Pons (tissue), 1 donor: Measurements from ENCODE around the gene SASH1.

ENCODE experiments used
- DNase-seq: peaks from one replicate; pipeline ENCODE4 v3.0.0-alpha.2; 2016; ENCODE audit warnings: low spot score

Gene SASH1

GRCh38 chr6:148523551-148523950 is 180.9 kb downstream of the SASH1 start:
- no peak for DNase-seq

GRCh38 chr6:148524471-148524882 is 181.8 kb downstream of the SASH1 start:
- DNase-seq, result peak; percentile 72

- no peak for DNase-seq
Observed at GRCh38 chr6:148524976-148525375, 182.3 kb downstream of the SASH1 start.

GRCh38 chr6:148525453-148525852 is 182.8 kb downstream of the SASH1 start:
- no peak for DNase-seq

- DNase-seq, result no peak
Observed at GRCh38 chr6:148526145-148526544, 183.5 kb downstream of the SASH1 start.

GRCh38 chr6:148528292-148528691 is 185.7 kb downstream of the SASH1 start:
- peak; percentile 74 for DNase-seq

- peak; percentile 63 for DNase-seq
Observed at GRCh38 chr6:148529010-148529409, 186.4 kb downstream of the SASH1 start.

GRCh38 chr6:148530394-148530953 is 187.8 kb downstream of the SASH1 start:
- peak; percentile 80 for DNase-seq

GRCh38 chr6:148530976-148531375 is 188.3 kb downstream of the SASH1 start:
- peak; percentile 20 for DNase-seq

- DNase-seq, result no peak
Observed at GRCh38 chr6:148532698-148533097, 190.1 kb downstream of the SASH1 start.

- no peak for DNase-seq
Observed at GRCh38 chr6:148533309-148534107, 190.9 kb downstream of the SASH1 start.

- no peak for DNase-seq
Observed at GRCh38 chr6:148534871-148535270, 192.2 kb downstream of the SASH1 start.

GRCh38 chr6:148535381-148535780 is 192.7 kb downstream of the SASH1 start:
- peak; percentile 67 for DNase-seq

- DNase-seq, result peak; percentile 91
Observed at GRCh38 chr6:148535976-148536375, 193.3 kb downstream of the SASH1 start.

GRCh38 chr6:148538261-148539190 is 195.9 kb downstream of the SASH1 start:
- DNase-seq, result peak; percentile 81

- no peak for DNase-seq
Observed at GRCh38 chr6:148543540-148543939, 200.9 kb downstream of the SASH1 start.

- DNase-seq, result no peak
Observed at GRCh38 chr6:148544421-148544820, 201.8 kb downstream of the SASH1 start.

GRCh38 chr6:148545901-148546300 is 203.3 kb downstream of the SASH1 start:
- DNase-seq, result no peak

GRCh38 chr6:148547110-148547509 is 204.5 kb downstream of the SASH1 start:
- peak; percentile 74 for DNase-seq

- peak; percentile 74 for DNase-seq
Observed at GRCh38 chr6:148548065-148548748, 205.6 kb downstream of the SASH1 start.

GRCh38 chr6:148548749-148549140 is 206.1 kb downstream of the SASH1 start:
- DNase-seq, result no peak

GRCh38 chr6:148550569-148550968 is 207.9 kb downstream of the SASH1 start:
- DNase-seq, result no peak
